ENCODE measurements around the gene PLA2G4A. TPM values are rescaled to one million over a fixed set of nuclear protein-coding genes. Genes with fewer than 3 reads are reported as not detected.
A peak's percentile ranks its signal among the peaks of the same experiment; 100 is the strongest.

PLA2G4A gene
- total RNA-seq, 2 donors from 2014 or later: 4.7 to 11.2 TPM

GRCh38 chr1:186865253-186865652 is 36.5 kb downstream of the PLA2G4A start:
- no peaks in the 10 kb centered on the region for H3K36me3 ChIP-seq (replicated peaks in 1 of 2; ENCODE audit: insufficient read depth in 1 of 2, low read depth in 2 of 2)
- TF ChIP-seq POLR2A (IDR thresholded peaks at IDR 0.05): no peak
- TF ChIP-seq, protein P1, sequence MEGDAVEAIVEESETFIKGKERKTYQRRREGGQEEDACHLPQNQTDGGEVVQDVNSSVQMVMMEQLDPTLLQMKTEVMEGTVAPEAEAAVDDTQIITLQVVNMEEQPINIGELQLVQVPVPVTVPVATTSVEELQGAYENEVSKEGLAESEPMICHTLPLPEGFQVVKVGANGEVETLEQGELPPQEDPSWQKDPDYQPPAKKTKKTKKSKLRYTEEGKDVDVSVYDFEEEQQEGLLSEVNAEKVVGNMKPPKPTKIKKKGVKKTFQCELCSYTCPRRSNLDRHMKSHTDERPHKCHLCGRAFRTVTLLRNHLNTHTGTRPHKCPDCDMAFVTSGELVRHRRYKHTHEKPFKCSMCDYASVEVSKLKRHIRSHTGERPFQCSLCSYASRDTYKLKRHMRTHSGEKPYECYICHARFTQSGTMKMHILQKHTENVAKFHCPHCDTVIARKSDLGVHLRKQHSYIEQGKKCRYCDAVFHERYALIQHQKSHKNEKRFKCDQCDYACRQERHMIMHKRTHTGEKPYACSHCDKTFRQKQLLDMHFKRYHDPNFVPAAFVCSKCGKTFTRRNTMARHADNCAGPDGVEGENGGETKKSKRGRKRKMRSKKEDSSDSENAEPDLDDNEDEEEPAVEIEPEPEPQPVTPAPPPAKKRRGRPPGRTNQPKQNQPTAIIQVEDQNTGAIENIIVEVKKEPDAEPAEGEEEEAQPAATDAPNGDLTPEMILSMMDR (IDR thresholded peaks at IDR 0.05): no peak
- no peak overlapping the region for H3K27ac ChIP-seq
- ATAC-seq (no peak), DNase-seq (no peak)
- no peak overlapping the region for H3K4me3 ChIP-seq
- H3K9me3 ChIP-seq: no peaks in the 10 kb centered on the region
- intact Hi-C loops (cut with DNase I): no loop called here
- no peaks in the 10 kb centered on the region for H3K27me3 ChIP-seq
- H3K4me1 ChIP-seq: peaks cover 9% of the 10 kb centered on the region
- WGBS, 2 donors: 58 to 86% methylated on average over 1 of the region's 1 CpG

GRCh38 chr1:186865857-186866256 is 37.1 kb downstream of the PLA2G4A start:
- Histone ChIP-seq H3K27ac (no peak overlapping the region), H3K4me1 (peaks cover 9% of the 10 kb centered on the region), H3K27me3 (no peaks in the 10 kb centered on the region), H3K9me3 (no peaks in the 10 kb centered on the region), H3K36me3 (replicated peaks in 1 of 2; ENCODE audit: insufficient read depth in 1 of 2, low read depth in 2 of 2) (no peaks in the 10 kb centered on the region), H3K4me3 (no peak overlapping the region)
- WGBS, 2 donors: 50 to 55% methylated on average over 3 of the region's 3 CpGs
- no peak for DNase-seq
- intact Hi-C loops (cut with DNase I): no loop called here
- no peak for TF ChIP-seq POLR2A (IDR thresholded peaks at IDR 0.05)
- TF ChIP-seq, protein P1 (IDR thresholded peaks at IDR 0.05): no peak
- ATAC-seq: no peak

GRCh38 chr1:186869526-186870228 is 40.9 kb downstream of the PLA2G4A start:
- DNase-seq: no peak
- no peak overlapping the region for H3K4me3 ChIP-seq
- ATAC-seq: no peak
- TF ChIP-seq, protein P1 (IDR thresholded peaks at IDR 0.05): no peak
- TF ChIP-seq POLR2A (IDR thresholded peaks at IDR 0.05): no peak
- no peaks in the 10 kb centered on the region for H3K9me3 ChIP-seq
- no peaks in the 10 kb centered on the region for H3K36me3 ChIP-seq (replicated peaks in 1 of 2; ENCODE audit: insufficient read depth in 1 of 2, low read depth in 2 of 2)
- H3K27ac ChIP-seq: peak overlapping the region in 1 of 4 donors; percentile 15
- peaks cover 9% of the 10 kb centered on the region for H3K4me1 ChIP-seq
- WGBS, 2 donors: 6 to 13% methylated on average over 1 of the region's 1 CpG
- no peaks in the 10 kb centered on the region for H3K27me3 ChIP-seq
- intact Hi-C loops (cut with DNase I): no loop called here

- Histone ChIP-seq H3K4me3 (no peak overlapping the region), H3K4me1 (peaks cover 9% of the 10 kb centered on the region), H3K36me3 (replicated peaks in 1 of 2; ENCODE audit: insufficient read depth in 1 of 2, low read depth in 2 of 2) (no peaks in the 10 kb centered on the region), H3K27ac (no peak overlapping the region), H3K9me3 (no peaks in the 10 kb centered on the region), H3K27me3 (no peaks in the 10 kb centered on the region)
- intact Hi-C loops (cut with DNase I): no loop called here
- TF ChIP-seq, protein P1 (IDR thresholded peaks at IDR 0.05): no peak
- TF ChIP-seq POLR2A (IDR thresholded peaks at IDR 0.05): no peak
- 41 to 47% methylated on average over 1 of the region's 1 CpG for WGBS, 2 donors
- DNase-seq (no peak), ATAC-seq (no peak)
These were observed 43.0 kb downstream of the PLA2G4A start for GRCh38 chr1:186871784-186872183.

DNA sequence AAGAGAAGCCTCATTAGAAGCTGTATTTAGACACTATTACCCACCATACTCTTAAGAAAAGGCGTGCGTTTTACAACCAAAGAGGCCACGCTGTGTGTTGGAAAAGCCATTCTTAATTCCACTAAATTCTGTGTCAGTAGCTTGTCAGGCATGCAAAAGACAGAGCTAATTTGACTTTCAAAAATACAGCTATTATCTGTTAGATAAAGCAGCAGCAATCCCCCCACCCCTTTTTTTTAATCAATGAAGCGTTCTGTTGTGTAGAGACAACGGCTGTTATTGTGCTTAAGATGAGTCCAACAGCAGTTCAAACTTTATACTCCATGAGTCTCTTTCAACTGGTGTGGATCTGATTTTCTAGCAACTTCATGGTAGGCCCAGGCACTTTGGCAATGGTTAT is 43.5 kb downstream of the PLA2G4A start:
- WGBS, 2 donors: 73 to 85% methylated on average over 5 of the region's 5 CpGs
- no peak for ATAC-seq
- H3K4me3 ChIP-seq: no peak overlapping the region
- no peak overlapping the region for H3K27ac ChIP-seq
- TF ChIP-seq, protein P1 (IDR thresholded peaks at IDR 0.05): no peak
- no peak for TF ChIP-seq POLR2A (IDR thresholded peaks at IDR 0.05)
- peaks cover 9% of the 10 kb centered on the region for H3K4me1 ChIP-seq
- H3K9me3 ChIP-seq: no peaks in the 10 kb centered on the region
- DNase-seq: no peak
- intact Hi-C loops (cut with DNase I): no loop called here
- H3K36me3 ChIP-seq (replicated peaks in 1 of 2; ENCODE audit: insufficient read depth in 1 of 2, low read depth in 2 of 2): no peaks in the 10 kb centered on the region
- no peaks in the 10 kb centered on the region for H3K27me3 ChIP-seq
